ENCODE measurements around the gene OLAH.

OLAH gene

DNA sequence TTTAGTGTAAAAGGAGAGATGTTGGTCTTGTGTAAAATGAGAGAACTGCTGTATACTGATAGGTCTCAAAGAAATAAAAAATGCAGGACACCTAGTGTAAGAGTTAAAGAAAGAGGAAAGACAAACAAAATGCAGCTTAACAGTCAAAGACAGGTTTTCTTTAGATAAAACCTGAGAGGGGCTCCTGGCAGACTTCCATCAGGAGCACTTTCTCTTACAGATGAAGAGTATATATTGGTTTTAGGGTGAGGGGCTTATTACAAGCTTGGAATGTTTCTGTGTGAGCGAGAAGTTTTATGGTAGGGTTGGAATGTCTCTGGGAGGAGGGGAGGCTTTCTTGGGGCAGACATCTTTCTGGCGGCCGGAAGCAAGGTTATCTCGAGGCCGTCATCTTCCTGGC lies 28.6 kb downstream of the OLAH start:
- no peak for DNase-seq

DNA sequence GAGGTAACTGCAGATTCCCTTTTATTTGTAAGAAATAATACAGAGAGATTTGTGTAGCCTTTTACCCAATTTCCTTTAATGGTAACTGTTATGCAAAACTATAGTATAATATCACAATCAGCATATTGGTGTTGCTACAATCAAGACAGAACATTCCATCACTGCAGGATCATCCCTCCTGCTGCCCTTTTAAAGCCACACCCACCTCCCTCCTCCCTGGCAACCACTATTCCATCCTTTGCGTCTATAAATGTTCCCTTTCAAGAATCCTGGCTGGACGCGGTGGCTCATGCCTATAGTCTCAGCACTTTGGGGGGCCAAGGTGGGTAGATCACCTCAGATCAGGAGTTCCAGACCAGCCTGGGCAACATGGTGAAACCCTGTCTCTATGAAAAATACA lies 31.7 kb downstream of the OLAH start:
- DNase-seq, result no peak

DNA sequence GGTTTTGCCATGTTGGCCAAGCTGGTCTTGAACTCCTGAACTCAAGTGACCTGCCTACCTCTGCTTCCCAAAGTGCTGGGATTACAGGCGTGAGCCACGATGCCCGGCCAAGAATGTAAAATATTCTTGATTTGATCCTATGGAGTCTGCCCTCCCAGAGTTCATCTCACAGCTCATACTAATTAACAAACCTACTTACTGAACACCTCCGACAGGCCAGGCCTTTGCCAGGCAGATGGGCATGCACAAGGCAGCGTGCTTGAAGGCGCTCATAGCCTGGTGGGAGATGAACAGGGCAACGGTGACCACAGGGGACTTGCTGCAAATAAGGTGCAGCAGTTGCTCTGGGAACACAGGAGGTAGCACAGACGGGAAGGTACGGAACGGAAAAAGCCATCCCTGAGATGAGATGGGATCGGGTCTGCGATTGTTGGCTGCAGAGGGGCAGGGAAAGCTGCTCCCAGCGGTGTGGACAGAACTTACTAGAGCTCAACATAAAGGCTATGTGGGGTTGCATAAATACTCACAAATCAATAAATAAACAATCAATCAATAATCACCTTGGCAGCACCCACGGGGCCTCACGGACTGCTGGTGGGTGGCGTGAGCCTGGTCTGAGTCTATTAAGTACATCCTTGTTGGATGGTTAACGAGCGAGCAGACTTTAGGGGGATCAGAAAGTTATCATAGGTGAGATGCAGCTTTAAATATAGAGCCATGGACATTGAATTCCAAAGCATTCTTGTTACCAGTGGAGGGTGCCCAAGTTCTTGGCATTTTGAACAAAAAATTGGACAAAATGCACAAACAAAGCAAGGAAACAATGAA lies 40.1 kb downstream of the OLAH start:
- no peak for DNase-seq

DNA sequence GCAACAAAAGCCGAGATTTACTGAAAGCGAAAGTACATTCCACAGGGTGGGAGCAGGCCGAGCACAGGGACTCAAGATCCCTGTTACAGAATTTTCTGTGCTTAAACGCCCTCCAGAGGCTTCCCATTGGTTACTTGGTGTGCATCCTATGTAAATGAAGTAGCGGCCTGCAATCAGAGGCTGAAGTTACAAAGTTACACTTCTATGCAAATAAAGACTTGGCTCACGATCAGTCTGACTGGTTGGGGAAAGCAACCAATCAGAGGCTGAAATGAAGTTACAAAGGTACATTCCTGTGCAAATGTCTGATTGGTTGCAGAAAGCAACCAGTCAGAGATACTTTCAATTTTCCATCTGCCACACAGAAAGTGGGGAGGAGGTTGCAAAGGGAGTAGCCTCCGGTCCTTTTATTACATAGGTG lies 40.8 kb downstream of the OLAH start:
- no peak for DNase-seq

DNA sequence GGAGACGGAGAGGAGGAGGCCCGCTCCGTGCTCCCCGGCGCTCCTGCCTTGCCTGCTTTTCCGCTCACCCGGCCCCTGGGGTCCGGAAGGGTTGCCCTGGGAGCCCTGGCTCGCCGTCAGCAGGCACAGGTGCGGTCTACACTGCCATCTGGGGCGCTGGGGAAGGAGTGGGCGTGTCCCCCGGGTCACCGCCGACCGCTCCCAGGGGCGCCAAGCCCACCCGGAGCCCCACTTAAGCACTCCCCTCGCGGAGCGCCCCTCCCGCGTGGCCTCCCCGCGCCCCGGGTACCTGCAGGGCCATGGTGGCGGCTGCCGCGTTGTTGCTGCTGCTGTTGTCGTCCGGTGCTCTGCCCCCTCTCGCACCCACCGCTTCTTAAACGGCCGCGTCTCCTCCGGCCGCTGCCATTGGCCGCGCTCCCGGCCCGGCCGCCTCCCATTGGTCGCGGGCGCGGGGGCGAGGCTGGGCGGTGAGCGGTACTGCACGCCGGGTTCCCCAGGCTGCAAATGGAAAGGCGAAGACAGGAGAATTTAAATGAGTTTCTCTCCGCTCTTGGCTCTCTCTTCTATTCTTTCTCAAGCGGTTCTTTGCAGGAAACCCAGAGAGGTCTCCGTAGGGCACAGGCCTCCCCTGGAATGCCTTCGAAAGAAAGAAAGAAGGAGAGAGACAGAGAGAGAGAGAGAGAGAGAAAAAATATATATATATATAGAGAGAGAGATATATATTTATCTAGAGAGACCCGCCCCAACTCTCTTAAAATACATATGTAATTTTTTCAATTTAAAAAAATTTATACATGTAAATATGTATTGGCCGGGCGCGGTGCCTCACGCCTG lies 44.9 kb downstream of the OLAH start, which contains the start of gene ACBD7:
Gene ACBD7, minus strand, starts transcription at position 349 of the 834 bp plus-strand sequence. Its CDS starts 48 bp downstream, at position 301.
- DNase-seq, result peak; percentile 79 to 84

DNA sequence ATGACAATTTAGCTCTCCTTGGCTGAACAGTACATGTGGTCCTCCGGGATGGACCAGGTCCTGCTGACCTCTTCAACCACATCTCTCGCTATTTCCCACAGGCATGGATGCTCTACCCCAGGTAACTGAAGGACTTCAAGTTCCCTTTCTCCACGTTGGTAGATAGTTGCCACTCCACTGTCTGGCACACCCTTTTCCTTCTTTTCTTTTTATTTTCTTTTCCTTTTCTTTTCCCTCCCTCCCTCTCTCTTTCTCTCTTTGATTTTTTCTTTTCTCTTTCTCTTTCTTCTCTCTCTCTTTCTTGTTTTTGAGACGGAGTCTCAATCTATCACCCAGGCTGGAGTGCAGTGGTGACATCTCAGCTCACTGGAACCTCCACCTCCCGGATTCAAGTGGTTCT lies 47.7 kb downstream of the OLAH start:
- no peak for DNase-seq

DNA sequence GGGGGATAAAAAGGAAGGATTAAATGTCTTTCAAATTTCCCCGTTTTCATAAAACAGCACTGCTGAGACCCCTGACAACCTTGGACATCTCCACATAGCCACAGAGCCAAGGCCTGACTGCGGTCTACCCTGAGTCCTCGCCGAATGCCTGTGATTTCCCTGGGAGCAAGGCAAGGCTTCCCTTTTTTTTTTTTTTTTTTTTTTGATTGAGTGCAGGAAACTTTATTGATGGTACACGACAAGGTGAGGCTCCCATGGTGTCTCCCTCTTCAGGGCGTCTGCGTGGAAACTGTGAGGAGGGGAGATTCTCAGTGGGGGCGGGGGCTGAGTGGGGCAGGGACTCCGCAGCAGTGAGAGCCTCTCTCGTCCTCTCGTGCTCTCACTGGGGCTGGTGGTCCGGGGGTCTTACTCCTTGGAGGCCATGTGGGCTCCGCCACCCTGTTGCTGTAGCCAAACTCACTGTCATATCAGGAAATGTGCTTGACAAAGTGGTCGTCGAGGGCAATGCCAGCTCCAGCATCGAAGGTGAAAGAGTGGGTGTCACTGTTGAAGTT lies 49.2 kb downstream of the OLAH start:
- no peak for DNase-seq

DNA sequence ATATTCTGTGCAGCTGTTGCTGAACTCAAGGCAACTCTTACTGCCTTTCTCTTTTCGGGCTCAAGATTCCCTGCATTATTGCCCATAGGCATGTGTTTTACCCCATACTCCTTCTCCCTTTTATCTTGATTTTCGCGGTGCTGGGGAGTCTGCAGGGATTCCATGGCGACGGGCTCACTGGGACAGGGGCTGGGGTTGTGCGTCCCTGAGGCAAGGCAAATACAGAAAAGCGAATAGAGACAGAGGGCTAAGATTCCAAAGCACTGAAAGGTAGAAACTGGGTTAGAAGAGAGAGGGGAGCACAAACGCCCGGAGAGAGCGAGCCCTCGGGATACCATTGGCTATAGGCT lies 52.9 kb downstream of the OLAH start:
- DNase-seq, result no peak

DNA sequence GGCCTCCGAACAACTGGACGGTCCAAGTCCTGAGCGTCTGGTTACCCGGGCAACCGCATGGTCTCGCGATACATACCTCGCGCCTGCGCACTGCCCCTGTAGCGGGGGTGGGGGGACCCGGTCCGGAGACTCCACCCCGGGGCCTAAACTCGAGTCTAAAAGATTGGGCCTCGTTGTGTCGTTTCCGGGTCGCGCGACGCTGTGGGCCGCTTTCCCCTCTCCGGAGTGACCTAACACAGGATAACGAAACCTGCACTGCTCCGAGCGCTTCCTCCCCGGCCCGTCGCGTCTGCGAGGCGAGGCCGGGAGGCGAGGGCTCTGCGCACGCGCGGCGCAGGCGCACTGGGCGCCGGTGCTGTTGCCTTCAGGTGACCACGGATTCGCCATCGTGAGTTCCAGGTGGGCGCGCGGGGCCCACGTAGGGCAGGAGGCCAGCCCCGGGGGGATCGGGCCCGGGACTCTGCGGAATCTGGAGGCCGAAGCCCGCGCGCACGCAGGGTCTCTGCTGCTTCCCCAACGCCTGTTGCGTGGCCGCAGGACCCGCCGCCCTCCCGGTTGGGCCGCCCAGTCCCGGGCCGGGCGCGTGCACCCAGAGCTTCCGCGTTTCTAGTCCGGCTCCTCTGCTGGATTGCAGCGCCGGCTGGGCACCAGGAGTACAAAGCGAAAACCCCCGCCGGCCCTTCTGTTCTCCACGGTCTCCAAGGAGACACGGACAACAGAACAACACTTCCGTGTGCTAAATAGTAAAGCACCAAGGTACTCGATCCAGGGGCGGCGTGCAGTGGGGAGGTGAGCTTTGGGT lies 53.5 kb downstream of the OLAH start, which contains the start of gene RPP38:
Gene RPP38, plus strand, starts transcription at position 345 of the 802 bp plus-strand sequence. CDS start 5,960 bp downstream, outside the sequence.
- DNase-seq, result peak; percentile 83 to 90

DNA sequence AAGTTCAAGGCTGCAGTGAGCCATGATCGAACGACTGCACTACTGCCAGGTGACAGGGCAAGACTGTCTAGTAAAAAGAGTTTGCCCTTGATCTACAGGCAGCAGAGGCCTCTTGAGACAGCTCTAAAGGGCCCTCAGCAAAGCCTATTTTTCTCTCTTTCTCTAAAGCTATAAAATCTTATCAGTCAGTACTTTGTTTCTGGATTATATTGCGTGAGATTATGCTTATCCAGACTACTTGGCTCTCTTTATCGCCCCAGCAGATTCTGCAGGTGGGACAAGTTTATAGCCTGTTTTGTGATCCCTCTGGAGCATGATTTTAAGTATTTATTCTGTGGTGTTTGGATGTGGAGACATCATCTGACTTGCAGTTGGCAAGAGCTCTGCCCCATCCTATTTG lies 56.1 kb downstream of the OLAH start:
- DNase-seq, result no peak

DNA sequence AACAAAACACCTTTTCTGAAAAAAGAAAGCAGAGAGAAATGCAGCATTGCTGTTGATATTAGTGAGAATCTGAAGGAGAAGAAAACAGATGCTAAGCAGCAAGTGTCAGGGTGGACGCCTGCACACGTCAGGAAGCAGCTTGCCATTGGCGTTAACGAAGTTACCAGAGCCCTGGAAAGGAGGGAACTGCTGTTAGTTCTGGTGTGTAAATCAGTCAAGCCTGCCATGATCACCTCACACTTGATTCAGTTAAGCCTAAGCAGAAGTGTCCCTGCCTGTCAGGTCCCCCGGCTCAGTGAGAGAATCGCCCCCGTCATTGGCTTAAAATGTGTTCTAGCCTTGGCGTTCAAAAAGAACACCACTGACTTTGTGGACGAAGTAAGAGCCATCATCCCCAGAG lies 59.8 kb downstream of the OLAH start:
- no peak for DNase-seq

DNA sequence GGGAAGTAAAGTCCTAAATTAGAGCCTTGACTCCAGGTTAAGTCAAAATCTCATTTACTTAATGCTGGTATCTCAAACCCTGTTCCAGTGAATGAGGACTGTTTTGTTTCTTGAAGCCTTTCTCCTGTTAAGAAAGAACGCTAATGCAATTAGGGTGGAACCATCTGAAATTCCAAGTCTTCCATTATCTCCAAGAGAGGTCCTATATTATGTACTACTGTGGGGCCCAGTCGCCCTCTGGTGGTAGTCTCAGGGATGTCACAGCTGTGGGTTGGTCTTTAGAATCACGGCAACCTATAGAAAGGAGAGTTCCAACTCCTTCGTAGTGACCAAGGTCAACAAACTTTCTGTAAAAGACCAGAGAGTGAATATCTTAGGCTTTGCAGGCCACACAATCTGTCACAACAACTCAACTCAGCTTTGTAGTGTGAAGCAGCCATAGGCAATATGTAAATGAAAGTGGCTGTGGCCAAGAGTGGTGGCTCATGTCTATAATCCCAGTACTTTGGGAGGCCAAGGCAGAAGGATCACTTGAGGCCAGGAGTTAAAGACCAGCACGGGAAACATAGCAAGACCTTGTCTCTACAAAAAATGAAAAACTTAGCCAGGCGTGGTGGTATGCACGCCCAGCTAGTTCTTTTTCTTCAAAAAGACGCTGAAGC lies 62.7 kb downstream of the OLAH start:
- DNase-seq, result peak; percentile 26 to 39

DNA sequence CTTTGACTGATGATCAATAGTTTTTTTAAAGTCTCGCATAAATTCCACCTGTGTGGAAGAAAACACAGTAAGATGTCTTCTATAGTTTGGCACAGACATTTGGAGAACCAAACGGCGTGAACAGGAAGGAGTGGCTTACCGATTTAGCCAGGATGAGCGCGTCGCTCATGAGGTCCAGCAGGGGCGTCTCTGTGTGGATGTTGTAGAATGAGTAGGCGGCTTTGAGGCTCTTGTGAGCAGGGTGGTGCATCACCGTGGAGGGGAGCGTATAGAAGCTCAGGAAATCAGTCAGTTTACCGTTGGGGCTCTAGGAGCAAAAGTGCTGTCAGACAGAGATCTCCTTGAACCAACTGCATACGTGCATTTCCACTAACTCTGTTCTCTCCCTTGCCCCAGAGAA lies 68.9 kb downstream of the OLAH start:
- DNase-seq, result no peak

DNA sequence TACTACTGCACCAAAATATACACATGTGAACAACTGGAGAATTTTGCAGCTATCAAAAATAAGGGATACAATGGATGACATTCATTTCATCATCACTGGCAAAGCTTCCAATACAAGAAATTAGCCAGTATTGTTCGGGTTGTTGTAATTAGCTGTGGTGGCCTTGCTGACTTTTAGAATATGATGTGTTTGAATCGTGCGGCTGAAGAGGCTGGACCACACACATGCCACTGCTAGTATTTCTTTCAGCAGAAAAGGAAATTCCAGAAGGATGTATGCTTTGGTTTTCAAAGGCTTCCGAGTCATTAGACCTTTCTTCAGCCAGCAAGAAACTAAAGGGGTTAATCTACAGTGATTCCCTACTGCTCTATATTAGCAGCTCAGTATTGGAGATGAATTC lies 70.0 kb downstream of the OLAH start:
- no peak for DNase-seq

DNA sequence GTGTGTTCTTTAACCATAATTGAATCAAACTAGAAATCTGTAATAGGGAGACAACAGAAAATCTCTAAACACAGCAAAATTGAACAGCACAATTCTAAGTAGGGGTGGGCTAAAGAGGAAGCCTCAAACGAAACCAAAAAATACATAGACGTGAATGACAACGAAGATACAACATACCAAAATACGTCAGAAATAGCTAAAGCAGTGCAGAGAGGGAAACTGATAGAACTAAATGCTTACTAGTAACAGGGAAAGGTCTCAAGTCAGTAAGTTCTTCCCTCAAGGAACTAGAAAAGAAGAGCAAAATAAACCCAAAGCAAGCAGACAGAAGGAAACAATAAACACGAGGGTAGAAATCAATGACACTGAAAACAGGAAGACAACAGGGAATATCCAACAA lies 72.5 kb downstream of the OLAH start:
- DNase-seq, result no peak

DNA sequence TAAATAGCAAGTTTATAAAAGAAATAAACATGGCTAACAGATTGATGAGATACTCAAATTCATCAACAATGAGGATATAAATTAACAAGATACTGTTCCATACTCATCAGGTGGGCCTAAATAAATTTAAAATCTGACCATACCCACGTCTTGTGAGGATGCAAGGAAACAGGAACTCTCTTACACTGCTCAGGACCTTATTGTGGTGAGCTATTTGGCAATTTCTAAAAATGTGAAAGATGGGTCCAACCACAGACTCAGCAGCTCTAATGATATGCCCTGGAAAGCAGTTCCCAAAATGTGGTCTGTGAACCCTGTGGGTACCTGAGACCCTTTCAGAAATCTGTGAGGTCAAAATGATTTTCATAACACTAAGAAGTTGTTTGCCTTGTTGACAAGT lies 74.9 kb downstream of the OLAH start:
- DNase-seq, result no peak

DNA sequence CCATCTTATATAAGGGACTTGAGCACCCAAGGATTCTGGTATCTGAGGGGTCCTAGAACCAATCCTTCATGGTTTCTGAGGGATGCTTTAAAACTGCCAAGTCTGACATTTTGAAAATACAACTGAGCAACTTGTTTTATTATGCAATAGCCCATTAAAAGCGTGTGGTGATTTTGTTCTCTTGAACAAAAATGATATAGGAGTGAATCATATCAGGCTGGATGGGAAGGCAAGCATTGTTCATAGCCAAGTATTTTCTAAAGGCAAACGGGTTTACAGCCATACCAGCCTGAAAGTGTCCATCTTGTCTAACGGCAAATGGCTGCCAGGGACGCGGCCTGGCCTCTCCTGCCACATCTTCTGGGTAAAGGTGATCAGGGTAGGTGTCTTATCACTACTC lies 76.8 kb downstream of the OLAH start:
- no peak for DNase-seq

DNA sequence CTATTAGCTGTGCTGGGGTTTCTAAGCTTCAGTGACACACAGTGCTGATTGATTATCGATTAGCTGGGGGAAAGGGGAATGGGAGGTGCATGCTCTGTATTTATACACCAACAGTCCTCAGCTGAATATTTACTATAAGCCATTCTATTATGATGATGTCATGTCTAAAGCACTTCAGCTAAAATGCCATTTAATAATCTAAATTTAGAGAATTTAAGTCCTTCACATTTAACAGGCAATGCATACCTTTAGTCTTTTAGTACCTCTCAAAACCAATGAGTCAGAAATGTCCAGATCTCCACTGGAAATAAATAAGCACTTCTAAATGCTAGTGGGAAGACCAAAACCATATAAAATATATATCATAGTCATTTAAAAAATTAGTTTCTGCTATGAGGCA lies 78.0 kb downstream of the OLAH start:
- DNase-seq, result no peak

DNA sequence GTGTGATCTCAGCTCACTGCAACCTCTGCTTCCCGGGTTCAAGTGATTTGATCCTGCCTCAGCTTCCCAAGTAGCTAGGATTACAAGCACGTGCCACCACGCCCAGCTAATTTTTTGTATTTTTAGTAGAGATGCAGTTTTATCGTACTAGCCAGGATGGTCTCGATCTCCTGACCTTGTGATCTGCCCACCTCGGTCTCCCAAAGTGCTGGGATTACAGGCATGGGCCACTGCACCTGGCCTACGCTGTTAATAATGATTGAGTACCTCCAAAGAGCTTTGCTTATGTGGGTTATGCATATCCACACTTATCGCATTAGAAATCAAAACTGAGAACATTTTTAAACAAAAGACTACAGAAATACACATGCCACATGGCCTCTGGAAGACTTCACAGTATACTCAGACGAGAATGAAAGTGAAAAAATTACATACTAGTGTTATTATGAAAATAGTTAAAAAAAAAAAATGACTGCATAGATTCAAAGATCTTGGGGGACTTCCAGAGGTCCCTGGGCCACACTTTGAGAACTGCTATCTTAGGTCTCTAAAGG lies 78.8 kb downstream of the OLAH start:
- no peak for DNase-seq
